HEK293T (cell line): ENCODE data around the gene VSTM2B.

Experiments
- CTCF ChIA-PET: fragments of 350-600 bp; formaldehyde crosslinking; extraction: SDS; loops from one replicate; lab custom pipeline; 2021; ENCODE audit warnings: antibody characterized with exemption, inconsistent platforms; lab: Yijun Ruan, JAX
- POLR2A ChIA-PET: fragments of 350-600 bp; formaldehyde crosslinking; extraction: SDS; loops from one replicate; lab custom pipeline; 2020; ENCODE audit warnings: antibody characterized with exemption, inconsistent platforms; lab: Yijun Ruan, JAX
- DNase-seq: peaks from one replicate; pipeline ENCODE4 v3.0.0; 2012; ENCODE audit warnings: mixed read lengths; ENCODE audit errors: extremely low spot score
- ARNT ChIP-seq: fragments of 450-650 bp; IDR thresholded peaks from 2 replicates; pipeline ENCODE4 v1.6.1; 2017; ENCODE audit warnings: mild to moderate bottlenecking
- BHLHE40 ChIP-seq: fragments of 450-650 bp; IDR thresholded peaks from 2 replicates; pipeline ENCODE4 v1.6.1; 2016; ENCODE audit warnings: mild to moderate bottlenecking, moderate library complexity, borderline replicate concordance
- CTBP1 ChIP-seq: fragments of 450-650 bp; IDR thresholded peaks from 2 replicates; pipeline ENCODE4 v1.6.1; 2016; ENCODE audit warnings: borderline replicate concordance
- ELF4 ChIP-seq: fragments of 450-650 bp; IDR thresholded peaks from 2 replicates; pipeline ENCODE4 v1.6.1; 2017; ENCODE audit warnings: antibody characterized with exemption
- FOXA1 ChIP-seq: fragments of 450-650 bp; IDR thresholded peaks from 2 replicates; pipeline ENCODE4 v1.6.1; 2016; ENCODE audit warnings: mild to moderate bottlenecking
- FOXK2 ChIP-seq: fragments of 450-650 bp; IDR thresholded peaks from 2 replicates; pipeline ENCODE4 v1.6.1; 2016; ENCODE audit warnings: mild to moderate bottlenecking
- FOXM1 ChIP-seq: fragments of 450-650 bp; IDR thresholded peaks from 2 replicates; pipeline ENCODE4 v1.6.1; 2017; ENCODE audit warnings: mild to moderate bottlenecking, borderline replicate concordance
- HDGF ChIP-seq: fragments of 450-650 bp; IDR thresholded peaks from 2 replicates; pipeline ENCODE4 v1.6.1; 2017; ENCODE audit warnings: antibody characterized with exemption, borderline replicate concordance
- L3MBTL2 ChIP-seq: fragments of 450-650 bp; conservative IDR thresholded peaks from 2 replicates; pipeline ENCODE4 v1.6.1; 2016; ENCODE audit warnings: mild to moderate bottlenecking
- LEF1 ChIP-seq: fragments of 450-650 bp; IDR thresholded peaks from 2 replicates; pipeline ENCODE4 v1.6.1; 2017; ENCODE audit warnings: mild to moderate bottlenecking, borderline replicate concordance
- NFRKB ChIP-seq: fragments of 450-650 bp; IDR thresholded peaks from 2 replicates; pipeline ENCODE4 v1.6.1; 2016; ENCODE audit warnings: mild to moderate bottlenecking, moderate library complexity
- SP1 ChIP-seq: fragments of 450-650 bp; IDR thresholded peaks from 2 replicates; pipeline ENCODE4 v1.6.1; 2017
- SUZ12 ChIP-seq: fragments of 450-650 bp; IDR thresholded peaks from 2 replicates; pipeline ENCODE4 v1.6.1; 2016; ENCODE audit warnings: mild to moderate bottlenecking
- TARDBP ChIP-seq: fragments of 450-650 bp; IDR thresholded peaks from 2 replicates; pipeline ENCODE4 v1.6.1; 2016
- ZNF384 ChIP-seq: fragments of 450-650 bp; IDR thresholded peaks from 2 replicates; pipeline ENCODE4 v1.6.1; 2016
- TF ChIP-seq, protein P1 (sequence below): fragments of 450-650 bp; IDR thresholded peaks from 2 replicates; pipeline ENCODE4 v1.6.1; 2016

The VSTM2B gene

DNA sequence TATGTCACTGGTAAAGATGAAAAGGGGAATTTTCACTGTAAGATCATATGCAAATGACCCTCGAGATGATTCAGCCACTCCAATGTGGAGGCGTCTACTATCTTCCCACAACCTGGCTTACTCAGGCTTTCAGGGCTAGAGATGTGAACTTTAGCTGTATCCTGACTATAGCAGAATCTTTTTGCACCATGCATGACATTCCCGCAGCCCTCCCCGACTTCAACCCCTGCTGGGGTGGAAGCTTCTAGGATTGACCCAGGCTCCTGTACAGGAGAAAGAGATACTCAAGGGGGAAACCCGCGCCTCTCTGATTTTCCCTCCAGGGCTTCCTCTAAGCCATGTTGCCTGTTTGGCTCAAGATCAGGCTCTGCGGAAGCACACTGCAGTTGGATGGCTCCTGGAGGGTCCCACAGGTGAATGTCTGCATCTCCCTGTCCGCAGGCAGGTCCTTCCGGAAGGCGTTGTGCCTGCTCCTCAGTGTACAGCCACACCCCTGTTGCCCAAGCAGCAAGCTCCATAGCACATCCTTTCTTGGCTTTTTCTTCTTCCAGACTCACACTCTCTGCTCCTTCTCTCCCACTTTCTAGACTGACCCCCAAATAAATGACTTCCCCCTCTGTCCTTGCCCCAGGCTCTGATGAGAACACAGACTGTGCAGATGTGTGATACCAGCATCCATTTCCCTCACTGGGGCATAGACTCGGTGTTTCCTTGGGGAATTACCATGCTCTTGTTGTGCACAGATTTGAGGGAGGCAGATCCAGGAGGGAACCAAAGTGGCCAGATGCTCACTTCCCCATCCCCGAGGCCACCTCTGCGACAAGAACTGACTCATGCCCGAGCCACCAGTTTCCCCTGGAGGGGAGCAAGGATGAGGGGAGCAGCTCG, 51.2 kb downstream of the VSTM2B start:
- POLR2A ChIA-PET: no interaction called here
- CTCF ChIA-PET: interaction anchor here (0.5 kb wide), 1 partner anchor 428 kb away, joined by 5 read pairs; no protein-coding TSS in a partner anchor
- TF ChIP-seq BHLHE40 (no peak), CTBP1 (no peak), L3MBTL2 (no peak), ARNT (no peak), ELF4 (no peak), ZNF384 (no peak), SUZ12 (no peak), NFRKB (no peak), LEF1 (no peak), FOXK2 (no peak), SP1 (no peak), HDGF (no peak), FOXA1 (no peak), FOXM1 (no peak), TARDBP (no peak)
- TF ChIP-seq, protein P1, sequence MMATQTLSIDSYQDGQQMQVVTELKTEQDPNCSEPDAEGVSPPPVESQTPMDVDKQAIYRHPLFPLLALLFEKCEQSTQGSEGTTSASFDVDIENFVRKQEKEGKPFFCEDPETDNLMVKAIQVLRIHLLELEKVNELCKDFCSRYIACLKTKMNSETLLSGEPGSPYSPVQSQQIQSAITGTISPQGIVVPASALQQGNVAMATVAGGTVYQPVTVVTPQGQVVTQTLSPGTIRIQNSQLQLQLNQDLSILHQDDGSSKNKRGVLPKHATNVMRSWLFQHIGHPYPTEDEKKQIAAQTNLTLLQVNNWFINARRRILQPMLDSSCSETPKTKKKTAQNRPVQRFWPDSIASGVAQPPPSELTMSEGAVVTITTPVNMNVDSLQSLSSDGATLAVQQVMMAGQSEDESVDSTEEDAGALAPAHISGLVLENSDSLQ: no peak
- no peak for DNase-seq

DNA sequence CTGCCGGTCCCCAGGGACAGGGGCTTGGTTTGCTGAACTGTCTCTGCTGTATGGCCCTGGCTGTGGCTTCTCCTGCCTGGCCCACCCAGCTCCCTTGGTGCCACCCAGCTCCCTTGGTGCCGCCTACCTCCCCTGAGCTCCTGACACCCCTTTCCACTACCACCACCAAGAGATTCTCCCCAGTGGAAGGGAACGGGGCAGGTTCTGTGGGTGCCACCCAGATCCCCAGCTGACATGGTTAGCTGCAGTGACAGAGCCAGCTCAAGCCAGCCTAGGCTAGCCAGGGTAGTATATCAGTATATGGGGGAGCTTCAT, 51.8 kb downstream of the VSTM2B start:
- CTCF ChIA-PET: interaction anchor here (0.5 kb wide), 1 partner anchor 428 kb away, joined by 5 read pairs; no protein-coding TSS in a partner anchor

DNA sequence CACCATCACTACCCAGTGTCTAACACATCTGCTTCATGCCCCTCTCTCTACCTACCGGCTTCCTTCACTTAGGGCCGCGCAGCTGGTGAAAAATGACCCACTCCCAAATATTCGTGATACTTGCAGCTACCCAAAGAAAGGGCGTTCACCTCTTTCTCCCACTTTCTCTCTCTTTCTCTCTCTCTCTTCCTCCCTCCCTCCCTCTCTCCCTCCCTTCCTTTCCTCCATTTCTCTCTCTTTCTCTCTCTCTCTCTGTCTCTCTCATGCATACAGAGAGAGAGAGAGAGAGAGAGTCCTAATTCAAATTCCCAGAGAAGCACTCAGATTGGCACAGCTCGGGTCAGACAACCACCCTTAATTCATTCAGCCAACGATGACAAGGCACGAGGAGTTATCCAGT, 52.6 kb downstream of the VSTM2B start:
- POLR2A ChIA-PET: no interaction called here

More for the DNA sequence above, 51.8 kb downstream of the VSTM2B start:
- no peak for DNase-seq
- POLR2A ChIA-PET: no interaction called here
- TF ChIP-seq ARNT (no peak), HDGF (no peak), ELF4 (no peak), TARDBP (no peak), SUZ12 (no peak), FOXM1 (no peak), NFRKB (no peak), SP1 (no peak), CTBP1 (no peak), BHLHE40 (no peak)

DNA sequence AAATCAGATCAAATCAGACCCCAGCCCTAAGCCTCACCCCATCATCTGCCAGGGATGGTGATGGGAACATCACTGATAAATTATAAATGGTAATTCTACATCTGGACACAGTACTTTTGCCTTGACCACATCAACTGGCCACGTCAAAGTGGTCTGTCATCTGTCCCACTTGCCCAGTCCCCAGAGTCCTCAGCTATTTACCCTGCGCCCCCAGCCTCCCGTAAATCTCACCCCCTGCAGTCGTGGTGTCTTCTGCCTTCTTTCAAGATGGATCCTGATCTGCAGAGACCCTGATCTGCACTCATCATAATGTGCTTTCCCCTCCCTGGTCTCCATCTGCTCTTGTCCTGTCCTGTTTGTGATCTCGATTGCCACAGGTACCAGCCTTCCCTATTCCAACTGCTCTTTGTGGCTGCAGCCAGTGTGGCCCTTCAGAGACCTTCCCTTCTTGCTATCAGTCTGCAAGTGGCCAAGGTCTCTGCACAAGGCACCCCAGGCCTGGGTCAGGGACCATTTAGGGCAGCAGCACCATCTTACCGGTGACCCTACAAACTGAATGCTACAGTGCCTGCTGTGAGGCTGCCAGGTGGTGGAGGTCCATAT, 53.6 kb downstream of the VSTM2B start:
- DNase-seq: no peak
- TF ChIP-seq BHLHE40 (no peak), SUZ12 (no peak), ARNT (no peak)
- ChIA-PET CTCF (no interaction called here), POLR2A (no interaction called here)

More for the DNA sequence above, 52.6 kb downstream of the VSTM2B start:
- CTCF ChIA-PET: no interaction called here
- no peak for DNase-seq
- TF ChIP-seq L3MBTL2: no peak
- TF ChIP-seq, protein P1: no peak
- no peak for TF ChIP-seq SP1
- TF ChIP-seq ZNF384: no peak
- TF ChIP-seq TARDBP: no peak
- TF ChIP-seq CTBP1: no peak
- no peak for TF ChIP-seq ELF4
- TF ChIP-seq NFRKB: no peak
- TF ChIP-seq SUZ12: no peak
- TF ChIP-seq FOXK2: no peak
- TF ChIP-seq LEF1: no peak
- TF ChIP-seq ARNT: no peak
- TF ChIP-seq BHLHE40: no peak
- no peak for TF ChIP-seq HDGF

DNA sequence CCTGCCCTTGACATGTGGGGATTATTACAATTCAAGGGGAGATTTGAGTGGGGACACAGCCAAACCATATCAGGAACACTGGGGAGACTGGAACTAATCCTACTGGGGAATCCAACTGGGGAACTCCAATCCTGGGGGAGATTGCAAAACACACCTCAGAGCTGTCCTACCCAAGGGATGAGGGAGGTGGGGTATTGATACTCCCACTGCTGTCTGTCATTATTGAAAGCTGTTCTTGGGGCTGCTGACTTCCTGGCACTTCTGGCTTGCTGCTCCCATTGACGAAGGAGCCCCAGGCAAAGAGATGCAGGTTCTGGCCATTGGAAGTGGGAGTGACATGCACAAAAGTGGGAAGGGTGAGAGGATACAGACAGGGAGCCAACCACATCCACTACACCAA, 55.6 kb downstream of the VSTM2B start:
- DNase-seq: no peak
- CTCF ChIA-PET: no interaction called here
- POLR2A ChIA-PET: no interaction called here
- TF ChIP-seq L3MBTL2 (no peak), TARDBP (no peak), ARNT (no peak), SUZ12 (no peak), FOXA1 (no peak), FOXK2 (no peak), HDGF (no peak), CTBP1 (no peak), ZNF384 (no peak), ELF4 (no peak), LEF1 (no peak), NFRKB (no peak), SP1 (no peak), FOXM1 (no peak), BHLHE40 (no peak)
- TF ChIP-seq, protein P1: no peak
